ENCODE data around the gene PIANP.

GRCh38 chr12:6650832-6651231 lies 49.8 kb downstream of the PIANP start:
- TF ChIP-seq POLR2AphosphoS5 (IDR thresholded peaks at IDR 0.05; ENCODE audit: borderline replicate concordance, low read depth, low read length): no peak
- no peak for TF ChIP-seq EZH2 (IDR thresholded peaks at IDR 0.05)

All from SK-N-MC (cell line).